Muscle layer of colon (tissue), 2 donors: ENCODE data around the gene OSCAR.
A peak's percentile ranks its signal among the peaks of the same experiment; 100 is the strongest.

Experiments
- H3K27ac ChIP-seq: one replicate; pipeline ENCODE4 v1.7.0; 2013; ENCODE audit warnings: low read depth, mild to moderate bottlenecking, low read length, moderate library complexity
- H3K27me3 ChIP-seq, 2 donors: one replicate each; pipeline ENCODE4 v1.7.0; 2013; ENCODE audit warnings: low read length in 2 of 2, mild to moderate bottlenecking in 2 of 2; ENCODE audit not compliant: insufficient read depth in 2 of 2, control insufficient read depth in 1 of 2
- H3K36me3 ChIP-seq: one replicate; pipeline ENCODE4 v1.7.0; 2013; ENCODE audit warnings: mild to moderate bottlenecking, low read length; ENCODE audit not compliant: insufficient read depth
- H3K4me1 ChIP-seq: one replicate; pipeline ENCODE4 v1.7.0; 2013; ENCODE audit warnings: mild to moderate bottlenecking, low read length; ENCODE audit not compliant: insufficient read depth
- H3K4me3 ChIP-seq, 2 donors: one replicate each; pipeline ENCODE4 v1.7.0; 2013; ENCODE audit warnings: low read length in 2 of 2, low read depth in 1 of 2, mild to moderate bottlenecking in 1 of 2, moderate library complexity in 1 of 2
- H3K9ac ChIP-seq: one replicate; pipeline ENCODE4 v1.7.0; 2013; ENCODE audit warnings: low read length
- H3K9me3 ChIP-seq: one replicate; pipeline ENCODE4 v1.7.0; 2013; ENCODE audit warnings: mild to moderate bottlenecking, low read length
- donor health status: abdominal sarcoma.
- donor health status: Adenocarcinoma of cecum.

The OSCAR gene

GRCh38 chr19:54136864-54137698 is 36.5 kb upstream of the OSCAR start:
- Histone ChIP-seq H3K27me3 (no peaks in the 10 kb centered on the region), H3K4me1 (peaks cover 36% of the 10 kb centered on the region), H3K9ac (peak overlapping the region; percentile 53), H3K4me3 (peak overlapping the region; percentile 84 to 91), H3K36me3 (peaks cover 9% of the 10 kb centered on the region), H3K9me3 (no peaks in the 10 kb centered on the region), H3K27ac (peak overlapping the region; percentile 88)

- H3K36me3 ChIP-seq, result peaks cover 16% of the 10 kb centered on the region
- H3K4me1 ChIP-seq, result peaks cover 35% of the 10 kb centered on the region
- H3K9ac ChIP-seq, result peak overlapping the region; percentile 53
- peak overlapping the region; percentile 49 for H3K27ac ChIP-seq
- H3K4me3 ChIP-seq, result peak overlapping the region; percentile 61 to 84
- no peaks in the 10 kb centered on the region for H3K9me3 ChIP-seq
- no peaks in the 10 kb centered on the region for H3K27me3 ChIP-seq
Observed at GRCh38 chr19:54136086-54136863, 35.7 kb upstream of the OSCAR start.

- Histone ChIP-seq H3K36me3 (peaks cover 22% of the 10 kb centered on the region), H3K9ac (no peak overlapping the region), H3K27me3 (no peaks in the 10 kb centered on the region), H3K4me1 (peaks cover 14% of the 10 kb centered on the region), H3K9me3 (no peaks in the 10 kb centered on the region), H3K4me3 (no peak overlapping the region), H3K27ac (no peak overlapping the region)
Observed at GRCh38 chr19:54133957-54134590, 33.5 kb upstream of the OSCAR start.

GRCh38 chr19:54133312-54133956 is 32.8 kb upstream of the OSCAR start:
- H3K27me3 ChIP-seq, result no peaks in the 10 kb centered on the region
- H3K9me3 ChIP-seq, result no peaks in the 10 kb centered on the region
- peaks cover 24% of the 10 kb centered on the region for H3K36me3 ChIP-seq
- peaks cover 9% of the 10 kb centered on the region for H3K4me1 ChIP-seq
- no peak overlapping the region for H3K9ac ChIP-seq
- no peak overlapping the region for H3K27ac ChIP-seq
- no peak overlapping the region for H3K4me3 ChIP-seq

- Histone ChIP-seq H3K4me1 (no peaks in the 10 kb centered on the region), H3K36me3 (peaks cover 53% of the 10 kb centered on the region), H3K27me3 (no peaks in the 10 kb centered on the region), H3K4me3 (no peak overlapping the region), H3K9ac (no peak overlapping the region), H3K9me3 (no peaks in the 10 kb centered on the region), H3K27ac (no peak overlapping the region)
Observed at GRCh38 chr19:54129617-54129996, 29.0 kb upstream of the OSCAR start.

GRCh38 chr19:54128796-54129616 is 28.4 kb upstream of the OSCAR start:
- Histone ChIP-seq H3K36me3 (peaks cover 57% of the 10 kb centered on the region), H3K27ac (no peak overlapping the region), H3K9me3 (no peaks in the 10 kb centered on the region), H3K9ac (no peak overlapping the region), H3K27me3 (no peaks in the 10 kb centered on the region), H3K4me3 (no peak overlapping the region), H3K4me1 (no peaks in the 10 kb centered on the region)

- Histone ChIP-seq H3K9me3 (no peaks in the 10 kb centered on the region), H3K9ac (no peak overlapping the region), H3K36me3 (peaks cover 63% of the 10 kb centered on the region), H3K4me1 (no peaks in the 10 kb centered on the region), H3K4me3 (no peak overlapping the region), H3K27me3 (no peaks in the 10 kb centered on the region), H3K27ac (no peak overlapping the region)
Observed at GRCh38 chr19:54128441-54128725, 27.8 kb upstream of the OSCAR start.

- H3K4me3 ChIP-seq, result no peak overlapping the region
- peaks cover 68% of the 10 kb centered on the region for H3K36me3 ChIP-seq
- no peaks in the 10 kb centered on the region for H3K4me1 ChIP-seq
- no peaks in the 10 kb centered on the region for H3K27me3 ChIP-seq
- no peak overlapping the region for H3K27ac ChIP-seq
- H3K9ac ChIP-seq, result no peak overlapping the region
- no peaks in the 10 kb centered on the region for H3K9me3 ChIP-seq
Observed at GRCh38 chr19:54127688-54128440, 27.3 kb upstream of the OSCAR start.

- Histone ChIP-seq H3K36me3 (peaks cover 70% of the 10 kb centered on the region), H3K4me1 (no peaks in the 10 kb centered on the region), H3K9me3 (no peaks in the 10 kb centered on the region), H3K4me3 (no peak overlapping the region), H3K27me3 (no peaks in the 10 kb centered on the region), H3K27ac (no peak overlapping the region), H3K9ac (no peak overlapping the region)
Observed at GRCh38 chr19:54125713-54126112, 25.1 kb upstream of the OSCAR start.

GRCh38 chr19:54124393-54124792 is 23.8 kb upstream of the OSCAR start:
- Histone ChIP-seq H3K27me3 (no peaks in the 10 kb centered on the region), H3K9me3 (no peaks in the 10 kb centered on the region), H3K4me3 (no peak overlapping the region), H3K27ac (no peak overlapping the region), H3K4me1 (no peaks in the 10 kb centered on the region), H3K9ac (no peak overlapping the region), H3K36me3 (peaks cover 74% of the 10 kb centered on the region)
